GM12878 (cell line): ENCODE results near the gene ST6GALNAC3. TPM values are rescaled to one million over a fixed set of nuclear protein-coding genes. Genes with fewer than 3 reads are reported as not detected.

Experiments used
- ATAC-seq: fragments of 200-7000 bp; cut with Tn5 transposase; 3 replicates; pipeline ENCODE4 v1.9.1; 2020; ENCODE audit warnings: mild to moderate bottlenecking, moderate library complexity
- BruUV-seq: library from RNA; stranded (reverse); fragments of 400-500 nt; replicated peaks from 2 replicates; lab custom pipeline; 2021; lab: Mats Ljungman, UMichigan
- CTCF ChIA-PET: fragments of 300-600 bp; sonication (Branson Sonifier 250); formaldehyde crosslinking; extraction: SDS; loops from one replicate; lab custom pipeline; 2021; ENCODE audit warnings: inconsistent platforms; lab: Yijun Ruan, JAX
- POLR2A ChIA-PET: fragments of 350-600 bp; formaldehyde crosslinking; extraction: SDS; loops from one replicate; lab custom pipeline; 2021; ENCODE audit warnings: inconsistent platforms; lab: Charles Lee
- RAD21 ChIA-PET: fragments of 300-600 bp; sonication (Branson Sonifier 250); formaldehyde crosslinking; loops from one replicate; lab custom pipeline; 2023; ENCODE audit warnings: antibody characterized with exemption; ENCODE audit not compliant: unreplicated experiment; lab: Charles Lee
- SMC1A ChIA-PET: fragments of 300-600 bp; sonication (Branson Sonifier 250); formaldehyde crosslinking; loops from one replicate; lab custom pipeline; 2023; ENCODE audit not compliant: unreplicated experiment, uncharacterized antibody; lab: Charles Lee
- DNase-seq: peaks from one replicate; pipeline ENCODE4 v3.0.0-alpha.2; 2011; ENCODE audit warnings: low read depth, low spot score
- FAIRE-seq: peaks from 3 replicates; lab custom pipeline; 2011; peaks lifted over from hg19 to GRCh38; lab: Jason Lieb, UNC
- H2AFZ ChIP-seq: 2 replicates; pipeline ENCODE4 v1.6.0; 2011; ENCODE audit warnings: low read depth, low read length, control low read depth; ENCODE audit not compliant: control insufficient read depth
- H3K27ac ChIP-seq: 2 replicates; pipeline ENCODE4 v1.5.1; 2011; ENCODE audit warnings: control low read depth; ENCODE audit not compliant: control insufficient read depth, insufficient read depth
- H3K27me3 ChIP-seq, 2 experiments: replicated peaks in 1 of 2; 2 replicates each; pipeline versions ENCODE4 v1.6.0 to v1.6.1; 2011; ENCODE audit warnings: low read length in 1 of 2; ENCODE audit not compliant: control insufficient read depth in 2 of 2, insufficient read depth in 2 of 2
- H3K36me3 ChIP-seq, 2 experiments: 2 replicates each; pipeline ENCODE4 v1.5.1; 2011; ENCODE audit warnings: low read length in 1 of 2; ENCODE audit not compliant: control insufficient read depth in 2 of 2, insufficient read depth in 2 of 2
- H3K4me1 ChIP-seq: 2 replicates; pipeline ENCODE4 v1.6.1; 2011; ENCODE audit warnings: mild to moderate bottlenecking, low read length, moderate library complexity, mixed read lengths; ENCODE audit not compliant: control insufficient read depth, insufficient read depth
- H3K4me2 ChIP-seq: 2 replicates; pipeline ENCODE4 v1.6.0; 2011; ENCODE audit warnings: control low read depth; ENCODE audit not compliant: control insufficient read depth, insufficient read depth
- H3K4me3 ChIP-seq: fragments of 200-600 bp; sonication (generic); 2 replicates; pipeline ENCODE4 v1.5.1; 2016
- H3K79me2 ChIP-seq: 2 replicates; pipeline ENCODE4 v1.6.0; 2011; ENCODE audit warnings: low read length; ENCODE audit not compliant: control insufficient read depth, insufficient read depth
- H3K9ac ChIP-seq: 2 replicates; pipeline ENCODE4 v1.8.0; 2011; ENCODE audit warnings: low read length, control low read depth, mixed read lengths; ENCODE audit not compliant: control insufficient read depth, insufficient read depth
- H3K9me3 ChIP-seq: replicated peaks from 3 replicates; pipeline ENCODE4 v1.5.1; 2011; ENCODE audit warnings: mild to moderate bottlenecking, low read length; ENCODE audit not compliant: control insufficient read depth, insufficient read depth
- H4K20me1 ChIP-seq: 2 replicates; pipeline ENCODE4 v1.6.0; 2011; ENCODE audit not compliant: control insufficient read depth, insufficient read depth
- MYC ChIP-seq: IDR thresholded peaks from 2 replicates; pipeline ENCODE4 v1.6.1; 2011; ENCODE audit warnings: mild to moderate bottlenecking, low read length, moderate library complexity, inconsistent platforms; ENCODE audit not compliant: insufficient read depth, insufficient replicate concordance, insufficient read length, severe bottlenecking
- POLR2AphosphoS5 ChIP-seq: IDR thresholded peaks from 2 replicates; pipeline ENCODE4 v1.6.1; 2011; ENCODE audit warnings: mild to moderate bottlenecking, low read length, inconsistent platforms
- WGBS: methylation state at CpG from one replicate; pipeline ENCODE4 v1.1.6; 2016; ENCODE audit warnings: low lambda C conversion rate; ENCODE audit not compliant: insufficient replicate concordance, insufficient coverage; ENCODE audit errors: missing lambda C conversion rate; 5-methylcytosine and 5-hydroxymethylcytosine counted together
- in situ Hi-C: fragments of 300-500 bp; cut with MboI; formaldehyde crosslinking; loops from 9 replicates; pipeline ENCODE4 v1.14.3; 2018; ENCODE audit warnings: mixed read lengths
- intact Hi-C: fragments of 100-400 bp; cut with micrococcal nuclease; formaldehyde crosslinking; loops from one replicate; pipeline ENCODE4 v1.14.2; 2022; ENCODE audit not compliant: unreplicated experiment
- polyA plus RNA-seq, 11 experiments: library from polyadenylated mRNA; depleted of rRNA in 4 of 11; unstranded in 6 of 11; stranded (reverse) in 5 of 11; fragments of >200 nt; fragmentation: Nextera tagmentation in 4 of 11; fragmentation: Illumina TruSeq in 1 of 11; extraction: Ambion mirVana in 4 of 11; extraction: Trizol in 1 of 11; gene quantifications; 1 replicate in 1 of 11; 2 replicates in 10 of 11; pipeline versions ENCODE4 v1.2.1 to v1.2.3, GENCODE V29; 2011 to 2016; ENCODE audit warnings: inconsistent platforms in 2 of 11, missing spikeins in 2 of 11, low read depth in 1 of 11
- total RNA-seq, 4 experiments: library from RNA; depleted of rRNA in 3 of 4; stranded (reverse); fragments of >200 nt in 3 of 4; fragmentation: Illumina TruSeq in 1 of 4; extraction: Trizol in 1 of 4; gene quantifications; 2 replicates each; pipeline versions ENCODE4 v1.2.1 to v1.2.3, GENCODE V29; 2013 to 2021
- TF ChIP-seq, protein P1 (sequence below): fragments of 450-650 bp; IDR thresholded peaks from 2 replicates; pipeline ENCODE4 v1.6.1; 2018; ENCODE audit warnings: borderline replicate concordance, mild to moderate bottlenecking; ENCODE audit not compliant: partially characterized antibody
- TF ChIP-seq, protein P2 (sequence below): fragments of 450-650 bp; IDR thresholded peaks from 2 replicates; pipeline ENCODE4 v1.6.1; 2017; ENCODE audit warnings: low read depth, mild to moderate bottlenecking, moderate library complexity

The ST6GALNAC3 gene
- total and polyA plus RNA-seq, 10 of the 15 experiments (the other 5 are each of a cell fraction or from before 2014, with no cell fraction given), result 0.04 to 0.68 (median 0.18) TPM; not detected in 3

DNA sequence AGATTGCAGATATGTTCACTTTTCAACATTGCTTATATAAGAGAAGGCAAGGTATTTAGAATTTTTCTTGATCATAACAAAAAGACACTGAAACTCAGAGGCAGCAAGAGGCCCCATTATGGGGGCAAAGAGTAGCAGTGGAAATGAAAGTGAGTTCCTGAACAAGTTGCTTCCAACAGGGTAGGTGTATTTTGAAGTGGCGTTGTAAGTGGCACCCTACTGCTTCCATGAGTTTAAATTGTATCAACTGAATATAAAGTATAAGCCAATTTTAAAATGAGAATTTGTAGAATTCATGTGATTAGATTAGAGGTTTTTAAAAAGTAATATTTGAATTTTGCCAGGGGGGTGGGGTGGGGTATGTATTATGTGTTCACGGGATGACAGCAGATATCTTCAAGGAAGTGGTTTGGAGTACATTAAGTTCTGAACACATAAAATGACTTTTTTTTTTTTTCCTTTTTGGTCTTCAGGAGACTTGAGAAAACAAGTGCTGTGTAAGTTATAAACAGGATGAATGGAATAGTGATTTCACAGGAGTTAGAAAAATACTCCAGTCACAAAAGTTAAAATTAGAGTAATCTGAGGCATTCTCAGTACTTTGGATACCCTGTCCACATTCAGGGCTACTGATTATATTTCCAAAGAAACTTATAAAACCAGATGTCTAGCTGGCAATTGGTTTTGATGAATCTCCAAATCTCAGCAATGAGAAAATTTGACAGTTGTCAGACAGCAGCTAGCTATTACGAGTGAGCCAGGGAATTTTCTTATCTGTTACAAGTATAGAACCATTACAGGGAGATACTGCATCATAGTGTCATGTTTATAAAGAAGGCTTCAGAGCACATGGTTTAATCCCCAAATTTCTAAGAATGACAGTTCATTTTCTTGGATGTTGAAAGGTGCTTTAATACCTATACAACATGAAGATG lies 182.0 kb downstream of the ST6GALNAC3 start:
- ATAC-seq (no peak), DNase-seq (no peak), FAIRE-seq (no peak)
- Histone ChIP-seq H3K4me3 (no peak overlapping the region), H3K27me3 (no peaks in the 10 kb centered on the region; a peak in 1 of 4 replicates), H2AFZ (no peak overlapping the region), H4K20me1 (no peaks in the 10 kb centered on the region), H3K4me1 (no peaks in the 10 kb centered on the region), H3K36me3 (no peaks in the 10 kb centered on the region), H3K9ac (no peak overlapping the region), H3K9me3 (no peaks in the 10 kb centered on the region), H3K79me2 (no peaks in the 10 kb centered on the region), H3K4me2 (no peak overlapping the region), H3K27ac (no peak overlapping the region)
- intact Hi-C loops, result no loop called here
- CTCF ChIA-PET, result no interaction called here
- 14% methylated on average over 3 of the region's 3 CpGs for WGBS
- SMC1A ChIA-PET, result interaction anchor here (1.2 kb wide), 1 partner anchor 37 kb away, joined by 3 read pairs; no protein-coding TSS in a partner anchor
- TF ChIP-seq, protein P1, sequence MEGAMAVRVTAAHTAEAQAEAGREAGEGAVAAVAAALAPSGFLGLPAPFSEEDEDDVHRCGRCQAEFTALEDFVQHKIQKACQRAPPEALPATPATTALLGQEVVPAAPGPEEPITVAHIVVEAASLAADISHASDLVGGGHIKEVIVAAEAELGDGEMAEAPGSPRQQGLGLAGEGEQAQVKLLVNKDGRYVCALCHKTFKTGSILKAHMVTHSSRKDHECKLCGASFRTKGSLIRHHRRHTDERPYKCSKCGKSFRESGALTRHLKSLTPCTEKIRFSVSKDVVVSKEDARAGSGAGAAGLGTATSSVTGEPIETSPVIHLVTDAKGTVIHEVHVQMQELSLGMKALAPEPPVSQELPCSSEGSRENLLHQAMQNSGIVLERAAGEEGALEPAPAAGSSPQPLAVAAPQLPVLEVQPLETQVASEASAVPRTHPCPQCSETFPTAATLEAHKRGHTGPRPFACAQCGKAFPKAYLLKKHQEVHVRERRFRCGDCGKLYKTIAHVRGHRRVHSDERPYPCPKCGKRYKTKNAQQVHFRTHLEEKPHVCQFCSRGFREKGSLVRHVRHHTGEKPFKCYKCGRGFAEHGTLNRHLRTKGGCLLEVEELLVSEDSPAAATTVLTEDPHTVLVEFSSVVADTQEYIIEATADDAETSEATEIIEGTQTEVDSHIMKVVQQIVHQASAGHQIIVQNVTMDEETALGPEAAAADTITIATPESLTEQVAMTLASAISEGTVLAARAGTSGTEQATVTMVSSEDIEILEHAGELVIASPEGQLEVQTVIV, result no peak
- TF ChIP-seq, protein P2, sequence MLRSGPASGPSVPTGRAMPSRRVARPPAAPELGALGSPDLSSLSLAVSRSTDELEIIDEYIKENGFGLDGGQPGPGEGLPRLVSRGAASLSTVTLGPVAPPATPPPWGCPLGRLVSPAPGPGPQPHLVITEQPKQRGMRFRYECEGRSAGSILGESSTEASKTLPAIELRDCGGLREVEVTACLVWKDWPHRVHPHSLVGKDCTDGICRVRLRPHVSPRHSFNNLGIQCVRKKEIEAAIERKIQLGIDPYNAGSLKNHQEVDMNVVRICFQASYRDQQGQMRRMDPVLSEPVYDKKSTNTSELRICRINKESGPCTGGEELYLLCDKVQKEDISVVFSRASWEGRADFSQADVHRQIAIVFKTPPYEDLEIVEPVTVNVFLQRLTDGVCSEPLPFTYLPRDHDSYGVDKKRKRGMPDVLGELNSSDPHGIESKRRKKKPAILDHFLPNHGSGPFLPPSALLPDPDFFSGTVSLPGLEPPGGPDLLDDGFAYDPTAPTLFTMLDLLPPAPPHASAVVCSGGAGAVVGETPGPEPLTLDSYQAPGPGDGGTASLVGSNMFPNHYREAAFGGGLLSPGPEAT, result no peak
- TF ChIP-seq POLR2AphosphoS5 (no peak), MYC (no peak)
- RAD21 ChIA-PET, result no interaction called here
- no TSS peak for BruUV-seq
- in situ Hi-C loops, result no loop called here
- POLR2A ChIA-PET, result no interaction called here
